K562 (cell line): Measurements from ENCODE around the gene DLG3. TPM values are rescaled to one million over a fixed set of nuclear protein-coding genes. Genes with fewer than 3 reads are reported as not detected.

Experiments used
- CGGBP1 ChIP-seq: fragments of 250-450 bp; sonication (Bioruptor Pico); IDR thresholded peaks from 2 replicates; pipeline ENCODE4 v1.9.0; 2021; ENCODE audit warnings: mild to moderate bottlenecking
- CREB3L1 ChIP-seq: fragments of 450-650 bp; IDR thresholded peaks from 2 replicates; pipeline ENCODE4 v1.6.1; 2014; ENCODE audit warnings: low read depth, mild to moderate bottlenecking, moderate library complexity, borderline replicate concordance
- FOXJ3 ChIP-seq: sonication (generic); formaldehyde crosslinking; IDR thresholded peaks from 2 replicates; pipeline ENCODE4 v1.4.0; 2020; ENCODE audit warnings: mild to moderate bottlenecking, missing genetic modification reagents
- GATAD2A ChIP-seq: fragments of 450-650 bp; IDR thresholded peaks from 2 replicates; pipeline ENCODE4 v1.6.1; 2017
- HMGN3 ChIP-seq: IDR thresholded peaks from 2 replicates; pipeline ENCODE4 v1.6.1; 2011; ENCODE audit warnings: borderline replicate concordance, low read depth, mild to moderate bottlenecking, mixed read lengths, low read length; ENCODE audit not compliant: insufficient read length; ENCODE audit errors: extremely low read depth
- IRF2 ChIP-seq: sonication (generic); formaldehyde crosslinking; IDR thresholded peaks from 2 replicates; pipeline ENCODE4 v1.8.1; 2022; ENCODE audit warnings: mild to moderate bottlenecking, missing genetic modification reagents
- KDM5B ChIP-seq: fragments of 200-600 bp; sonication (generic); IDR thresholded peaks from 2 replicates; pipeline ENCODE4 v1.6.1; 2012; ENCODE audit warnings: low read depth, mild to moderate bottlenecking, moderate library complexity, low read length, control low read depth, inconsistent platforms; ENCODE audit not compliant: insufficient replicate concordance
- KLF10 ChIP-seq: fragments of 250-450 bp; sonication (Bioruptor Pico); IDR thresholded peaks from 2 replicates; pipeline ENCODE4 v1.6.1; 2021; ENCODE audit warnings: matching md5 sums
- NFATC3 ChIP-seq: fragments of 450-650 bp; IDR thresholded peaks from 2 replicates; pipeline ENCODE4 v1.6.1; 2017; ENCODE audit warnings: mild to moderate bottlenecking
- NFIX ChIP-seq: fragments of 250-450 bp; sonication (Bioruptor Pico); IDR thresholded peaks from 2 replicates; pipeline ENCODE4 v1.4.0; 2020; ENCODE audit warnings: low read depth, mild to moderate bottlenecking, moderate library complexity
- NR2C2 ChIP-seq, 2 experiments: fragments of 200-800 bp in 1 of 2; sonication (Bioruptor generic) in 1 of 2; sonication (generic) in 1 of 2; formaldehyde crosslinking in 1 of 2; IDR thresholded peaks; 2 replicates each; pipeline versions ENCODE4 v1.6.1 to v1.8.0; 2016 to 2022; ENCODE audit warnings: mild to moderate bottlenecking in 1 of 2, missing compliant biosample characterization in 1 of 2, missing genetic modification characterization in 1 of 2, missing genetic modification reagents in 1 of 2
- POLR2G ChIP-seq: fragments of 200-400 bp; formaldehyde crosslinking; IDR thresholded peaks from 2 replicates; pipeline ENCODE4 v1.6.1; 2017; ENCODE audit warnings: low read depth, mild to moderate bottlenecking, antibody characterized with exemption, low read length, moderate library complexity
- POLR2H ChIP-seq: IDR thresholded peaks from 2 replicates; pipeline ENCODE4 v1.6.1; 2016; ENCODE audit warnings: missing genetic modification characterization, low read depth, mild to moderate bottlenecking, control low read depth, missing compliant biosample characterization, moderate library complexity
- PTRF ChIP-seq: fragments of 450-650 bp; IDR thresholded peaks from 2 replicates; pipeline ENCODE4 v1.6.1; 2016; ENCODE audit warnings: mild to moderate bottlenecking, missing genetic modification characterization, missing compliant biosample characterization
- SAFB2 ChIP-seq: fragments of 200-400 bp; formaldehyde crosslinking; IDR thresholded peaks from 2 replicates; pipeline ENCODE4 v1.6.1; 2018; ENCODE audit warnings: borderline replicate concordance, low read length, low read depth, moderate library complexity; ENCODE audit not compliant: severe bottlenecking
- SMAD1 ChIP-seq: fragments of 150-350 bp; IDR thresholded peaks from 2 replicates; pipeline ENCODE4 v1.6.1; 2014; ENCODE audit warnings: low read length, low read depth; ENCODE audit not compliant: partially characterized antibody
- SMC3 ChIP-seq: conservative IDR thresholded peaks from 2 replicates; pipeline ENCODE4 v1.6.1; 2011; ENCODE audit warnings: low read depth, low read length, improper control_type of control experiment; ENCODE audit not compliant: insufficient read depth
- SREBF1 ChIP-seq: fragments of 150-350 bp; IDR thresholded peaks from 2 replicates; pipeline ENCODE4 v1.6.1; 2014; ENCODE audit warnings: antibody characterized with exemption, low read depth, low read length, borderline replicate concordance
- SUPT5H ChIP-seq: fragments of 450-650 bp; IDR thresholded peaks from 2 replicates; pipeline ENCODE4 v1.6.1; 2016
- WHSC1 ChIP-seq: IDR thresholded peaks from one replicate; pipeline ENCODE4 v1.6.1; 2012; ENCODE audit warnings: low read length, control low read depth, inconsistent platforms
- ZBTB43 ChIP-seq: sonication (generic); formaldehyde crosslinking; IDR thresholded peaks from 2 replicates; pipeline ENCODE4 v1.8.0; 2023; ENCODE audit warnings: mild to moderate bottlenecking, missing genetic modification reagents
- ZFP1 ChIP-seq: fragments of 450-650 bp; formaldehyde crosslinking; IDR thresholded peaks from 2 replicates; pipeline ENCODE4 v1.4.0; 2020; ENCODE audit warnings: mild to moderate bottlenecking, mixed read lengths
- ZNF274 ChIP-seq: IDR thresholded peaks from 2 replicates; pipeline ENCODE4 v1.6.1; 2011; ENCODE audit warnings: low read depth, mild to moderate bottlenecking, low read length, moderate library complexity, borderline replicate concordance
- ZNF354B ChIP-seq: fragments of 250-450 bp; sonication (Bioruptor Pico); IDR thresholded peaks from 2 replicates; pipeline ENCODE4 v1.4.0; 2020
- ZNF436 ChIP-seq: fragments of 250-450, 450-650 bp; sonication (Bioruptor Pico); formaldehyde crosslinking; IDR thresholded peaks from 2 replicates; pipeline ENCODE4 v1.7.0; 2020; ENCODE audit warnings: mild to moderate bottlenecking
- ZNF717 ChIP-seq: fragments of 250-450 bp; sonication (Bioruptor Pico); IDR thresholded peaks from 2 replicates; pipeline ENCODE4 v1.5.0; 2021
- polyA plus RNA-seq, 8 experiments: library from polyadenylated mRNA; depleted of rRNA in 4 of 8; stranded (reverse) in 5 of 8; unstranded in 3 of 8; fragments of >200 nt; fragmentation: Nextera tagmentation in 2 of 8; fragmentation: Illumina TruSeq in 1 of 8; extraction: Ambion mirVana in 2 of 8; extraction: Trizol in 1 of 8; gene quantifications; 2 replicates each; pipeline versions ENCODE4 v1.2.1 to v1.2.3, GENCODE V29; 2011 to 2014; ENCODE audit warnings: inconsistent platforms in 1 of 8, missing spikeins in 1 of 8
- total RNA-seq, 7 experiments: library from RNA; depleted of rRNA in 6 of 7; stranded (reverse); fragments of >200 nt in 6 of 7; fragmentation: Illumina TruSeq in 2 of 7; extraction: Trizol in 2 of 7; gene quantifications; 2 replicates each; pipeline versions ENCODE4 v1.2.1 to v1.2.3, GENCODE V29; 2011 to 2021; ENCODE audit warnings: low replicate concordance in 1 of 7
- TF ChIP-seq, protein P1 (sequence below): fragments of 250-450 bp; sonication (Bioruptor Pico); IDR thresholded peaks from 2 replicates; pipeline ENCODE4 v1.5.0; 2021

Gene DLG3
- total and polyA plus RNA-seq, 9 of the 15 experiments (the other 6 are each of a cell fraction or from before 2014, with no cell fraction given), result 3.1 to 15.7 (median 8.8) TPM

GRCh38 chrX:70433848-70434351 is 10.7 kb upstream of the DLG3 start (continued):
- TF ChIP-seq CREB3L1, result 0 out of 2 replicates have a peak, but pooled peaks have one; percentile 20
- no peak for TF ChIP-seq ZFP1 (CRISPR knock-in tag)
- TF ChIP-seq POLR2H (tag), result no peak
- no peak for TF ChIP-seq FOXJ3 (CRISPR knock-in tag)
- TF ChIP-seq ZNF354B (CRISPR knock-in tag), result no peak
- no peak for TF ChIP-seq KLF10
- TF ChIP-seq ZNF274, result no peak
- no peak for TF ChIP-seq PTRF (tag)
- TF ChIP-seq NFATC3, result no peak
- no peak for TF ChIP-seq ZBTB43 (CRISPR knock-in tag)
- TF ChIP-seq KDM5B, result peak; percentile 48
- no peak for TF ChIP-seq SMAD1
- TF ChIP-seq CGGBP1, result no peak
- 0 out of 2 replicates have a peak, but pooled peaks have one; percentile 16 for TF ChIP-seq SREBF1
- TF ChIP-seq POLR2G, result peak; percentile 73
- TF ChIP-seq, protein P1, sequence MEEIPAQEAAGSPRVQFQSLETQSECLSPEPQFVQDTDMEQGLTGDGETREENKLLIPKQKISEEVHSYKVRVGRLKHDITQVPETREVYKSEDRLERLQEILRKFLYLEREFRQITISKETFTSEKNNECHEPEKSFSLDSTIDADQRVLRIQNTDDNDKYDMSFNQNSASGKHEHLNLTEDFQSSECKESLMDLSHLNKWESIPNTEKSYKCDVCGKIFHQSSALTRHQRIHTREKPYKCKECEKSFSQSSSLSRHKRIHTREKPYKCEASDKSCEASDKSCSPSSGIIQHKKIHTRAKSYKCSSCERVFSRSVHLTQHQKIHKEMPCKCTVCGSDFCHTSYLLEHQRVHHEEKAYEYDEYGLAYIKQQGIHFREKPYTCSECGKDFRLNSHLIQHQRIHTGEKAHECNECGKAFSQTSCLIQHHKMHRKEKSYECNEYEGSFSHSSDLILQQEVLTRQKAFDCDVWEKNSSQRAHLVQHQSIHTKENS (CRISPR knock-in tag), result no peak
- TF ChIP-seq ZNF717 (CRISPR knock-in tag), result no peak
- peak; percentile 14 for TF ChIP-seq HMGN3
- no peak for TF ChIP-seq SUPT5H
- no peak for TF ChIP-seq NR2C2 (CRISPR knock-in tag; IDR thresholded peaks at IDR 0.05)
- TF ChIP-seq NR2C2 (tag; IDR thresholded peaks at IDR 0.05), result 0 out of 2 replicates have a peak, but pooled peaks have one; percentile 24
- no peak for TF ChIP-seq WHSC1
- TF ChIP-seq IRF2 (CRISPR knock-in tag), result no peak
- peak; percentile 56; the same call in 1 of the 2 replicates for TF ChIP-seq SMC3
- TF ChIP-seq ZNF436 (CRISPR knock-in tag), result no peak
- no peak for TF ChIP-seq SAFB2
- no peak for TF ChIP-seq NFIX
- no peak for TF ChIP-seq GATAD2A
